Measurements from ENCODE around the gene FGD1.
"Not testable (repeated sequence)": the region's sequence is repeated elsewhere in the genome, so short reads cannot be mapped to it uniquely, and the experiment has no call there.

The FGD1 gene

DNA sequence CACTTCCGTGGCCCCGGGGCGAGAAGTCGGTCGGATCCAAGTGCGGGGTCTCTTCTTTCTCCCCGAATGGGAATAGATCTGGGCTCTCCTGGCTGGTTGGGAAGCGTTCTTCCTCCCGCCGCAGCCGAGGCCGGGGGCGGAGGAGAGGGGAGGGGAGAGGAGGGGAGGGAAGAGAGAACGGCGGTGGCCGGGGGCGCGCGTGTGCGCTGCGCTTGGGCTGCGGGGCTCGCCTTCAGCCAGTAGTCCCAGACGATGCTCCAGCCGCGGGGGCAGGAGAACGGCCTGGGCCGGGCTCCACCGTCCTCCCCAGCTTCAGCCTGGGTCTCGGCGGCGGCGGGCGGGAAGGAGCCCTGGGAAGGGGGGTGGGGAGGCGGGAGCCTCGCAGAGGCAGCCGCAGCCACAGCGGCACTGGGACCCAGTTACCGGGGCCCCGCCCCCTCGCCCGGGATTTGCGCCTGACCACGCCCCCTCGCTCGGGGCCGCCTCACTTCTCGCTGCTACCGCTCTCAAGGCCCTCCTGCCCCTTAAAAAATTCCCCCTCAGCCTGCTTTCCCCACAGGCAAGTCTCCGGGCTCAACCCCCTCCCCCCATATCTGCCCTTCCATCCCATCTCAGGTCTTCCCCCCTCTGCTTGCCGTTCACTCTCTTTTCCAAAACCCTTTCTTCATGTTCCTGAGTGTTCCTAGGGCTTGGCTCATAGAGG lies at the start of gene FGD1:
TSS of gene FGD1 (minus strand) at position 421 of the 703 bp plus-strand sequence. CDS start 802 bp downstream, outside the sequence.
- peak; percentile 90 for DNase-seq (ENCODE audit: low spot score)

DNA sequence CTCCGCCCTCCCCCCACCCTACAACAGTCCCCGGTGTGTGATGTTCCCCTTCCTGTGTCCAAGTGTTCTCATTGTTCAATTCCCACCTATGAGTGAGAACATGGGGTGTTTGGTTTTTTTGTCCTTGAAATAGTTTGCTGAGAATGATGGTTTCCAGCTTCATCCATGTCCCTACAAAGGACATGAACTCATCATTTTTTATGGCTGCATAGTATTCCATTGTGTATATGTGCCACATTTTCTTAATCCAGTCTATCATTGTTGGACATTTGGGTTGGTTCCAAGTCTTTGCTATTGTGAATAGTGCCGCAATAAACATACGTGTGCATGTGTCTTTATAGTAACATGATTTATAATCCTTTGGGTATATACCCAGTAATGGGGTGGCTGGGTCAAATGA lies 46.2 kb upstream of the FGD1 start:
- DNase-seq (ENCODE audit: low spot score), result not testable (repeated sequence)

DNA sequence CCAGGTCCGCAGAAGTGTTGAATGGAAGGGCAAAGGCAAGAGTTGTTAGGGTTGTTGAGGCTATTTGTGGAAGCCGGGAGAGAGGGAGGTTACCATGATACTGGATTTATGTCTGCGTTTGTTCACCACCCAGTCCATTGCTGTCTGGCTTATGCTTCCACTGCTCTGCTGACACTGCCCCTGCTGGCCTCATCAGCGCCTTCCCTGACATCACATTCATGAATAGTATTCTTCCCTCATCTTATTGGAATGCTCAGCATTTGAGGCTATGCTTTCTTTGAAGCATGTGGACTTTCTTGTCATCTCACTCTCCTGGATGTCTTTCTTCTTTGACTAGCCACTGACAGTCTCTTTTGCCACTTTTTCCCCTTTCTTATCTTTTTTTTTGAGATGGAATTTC lies 44.3 kb upstream of the FGD1 start:
- no peak for DNase-seq (ENCODE audit: low spot score)

DNA sequence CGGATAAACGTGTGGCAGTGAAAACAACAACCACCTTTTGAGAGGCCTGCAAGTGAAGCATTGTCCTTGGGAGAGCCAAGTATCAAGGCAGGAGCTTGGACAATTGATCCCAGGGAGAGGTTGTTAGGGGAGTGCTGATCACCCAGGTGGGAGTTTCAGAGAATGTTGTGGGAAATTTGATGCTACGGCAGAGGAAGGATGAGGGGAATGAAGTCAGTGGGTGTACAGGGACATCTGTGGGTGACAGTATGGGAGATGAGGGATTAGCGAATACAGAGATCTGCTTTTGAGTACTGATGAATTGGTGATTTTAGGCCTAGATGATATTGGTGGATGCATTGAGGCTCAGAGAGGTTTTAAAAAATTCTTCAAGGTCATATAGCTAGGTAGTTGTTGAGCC lies 38.2 kb upstream of the FGD1 start:
- DNase-seq (ENCODE audit: low spot score), result no peak

DNA sequence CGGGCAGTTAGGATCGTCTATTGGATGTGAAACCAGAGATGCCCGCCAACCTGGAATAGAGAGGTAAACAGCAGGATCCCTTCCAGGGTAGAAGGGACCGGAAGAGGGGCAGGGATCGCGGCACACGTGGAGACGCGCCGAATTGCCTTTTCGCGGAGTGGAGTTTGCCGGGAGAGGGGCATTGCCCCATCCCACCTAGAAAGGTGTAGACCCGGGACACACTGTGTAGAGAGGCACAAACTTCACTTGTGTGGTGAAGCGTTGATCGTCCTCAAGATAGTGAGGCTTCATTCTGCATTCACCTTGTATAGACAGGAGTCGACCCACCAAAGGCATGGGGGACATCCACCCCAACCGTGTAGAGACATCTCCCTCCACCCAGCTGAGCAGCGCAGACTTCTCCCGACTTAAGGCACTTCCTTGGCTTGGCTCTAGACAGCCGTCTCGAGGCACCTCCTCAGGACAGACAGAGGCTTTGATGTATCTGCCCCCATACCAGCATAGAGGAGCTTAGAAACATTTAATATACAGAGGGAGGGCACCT lies 34.4 kb upstream of the FGD1 start:
- no peak for DNase-seq (ENCODE audit: low spot score)

DNA sequence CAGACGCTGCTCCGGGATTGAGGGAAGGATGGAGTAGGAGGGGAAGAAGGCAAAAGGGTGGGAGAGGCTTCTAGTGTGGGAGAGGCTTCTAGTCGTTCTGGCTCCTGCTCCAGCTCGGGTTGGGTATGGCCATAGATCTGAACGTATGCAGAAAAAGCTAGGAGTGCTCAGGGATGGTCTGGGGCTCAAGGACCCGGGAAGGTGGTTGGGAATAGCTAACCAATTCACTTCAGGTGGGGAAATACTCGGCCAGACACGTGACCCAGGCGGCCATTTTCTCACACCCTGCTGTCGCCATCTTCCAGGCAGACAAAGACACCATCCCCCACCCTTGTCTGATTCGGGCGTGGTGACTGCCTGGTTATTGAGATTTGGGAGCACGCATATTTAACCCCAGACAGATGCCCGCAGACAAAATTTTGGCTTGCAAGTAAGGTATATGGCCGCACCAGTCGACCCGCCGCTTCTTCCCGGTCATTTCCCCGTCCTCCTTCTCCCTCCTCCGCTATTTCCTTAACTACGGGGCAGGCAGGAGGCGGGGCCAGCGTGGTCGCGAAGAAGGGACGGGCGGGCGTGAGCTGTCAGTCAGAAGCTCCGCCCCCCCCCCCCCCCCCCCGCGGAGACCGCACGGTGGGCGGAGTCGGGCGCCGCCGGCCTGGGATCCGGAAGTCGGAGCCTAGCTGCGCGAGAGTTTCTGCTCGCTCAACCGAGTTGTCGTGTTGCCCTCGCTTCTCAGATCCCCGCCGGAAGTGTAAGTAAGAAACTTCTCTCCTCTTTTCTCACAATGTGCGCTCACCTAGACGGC lies 33.7 kb upstream of the FGD1 start, which contains the start of gene GNL3L:
TSS of gene GNL3L (plus strand) at position 668 of the 805 bp plus-strand sequence. CDS start 2,348 bp downstream, outside the sequence.
- DNase-seq (ENCODE audit: low spot score), result peak; percentile 91

DNA sequence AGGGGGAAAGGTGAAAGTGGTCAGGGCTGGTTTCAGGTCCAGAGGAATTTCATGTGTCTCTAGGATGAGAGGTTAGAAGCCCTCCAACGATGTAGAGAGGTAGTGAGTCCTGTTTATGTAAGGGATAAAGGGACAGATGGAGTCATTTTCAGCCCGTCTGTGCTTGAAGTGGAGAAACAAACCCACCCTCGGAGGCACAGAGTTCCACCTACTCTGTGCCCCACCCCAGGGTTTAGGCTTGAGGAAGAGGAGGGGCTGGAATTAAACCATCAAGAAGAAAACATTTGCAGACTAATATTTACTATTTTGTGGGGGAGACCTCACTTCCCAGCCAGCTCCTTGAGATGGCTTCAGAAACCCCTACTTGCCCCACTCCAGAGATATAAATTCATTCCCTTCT lies 33.1 kb upstream of the FGD1 start:
- peak; percentile 52 for DNase-seq (ENCODE audit: low spot score)

DNA sequence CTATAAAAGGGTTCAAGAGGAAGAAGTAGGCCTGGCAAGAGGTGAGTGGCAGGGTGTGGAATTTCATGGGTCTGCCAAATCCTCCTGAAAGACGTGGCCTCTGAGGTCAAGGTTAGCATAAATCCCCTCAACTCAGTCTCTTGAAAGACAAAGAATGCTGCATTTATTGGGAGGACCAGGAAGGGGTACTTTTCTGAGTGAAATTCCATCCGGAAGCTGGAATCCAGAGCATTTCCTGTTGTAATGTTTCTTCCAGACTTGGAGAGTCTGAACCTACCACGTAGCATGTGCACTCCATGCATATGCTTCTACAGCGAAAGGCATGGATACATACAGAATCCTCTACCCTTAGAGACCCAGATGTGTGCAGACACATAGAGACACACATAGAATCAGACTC lies 13.4 kb upstream of the FGD1 start:
- no peak for DNase-seq (ENCODE audit: low spot score)

DNA sequence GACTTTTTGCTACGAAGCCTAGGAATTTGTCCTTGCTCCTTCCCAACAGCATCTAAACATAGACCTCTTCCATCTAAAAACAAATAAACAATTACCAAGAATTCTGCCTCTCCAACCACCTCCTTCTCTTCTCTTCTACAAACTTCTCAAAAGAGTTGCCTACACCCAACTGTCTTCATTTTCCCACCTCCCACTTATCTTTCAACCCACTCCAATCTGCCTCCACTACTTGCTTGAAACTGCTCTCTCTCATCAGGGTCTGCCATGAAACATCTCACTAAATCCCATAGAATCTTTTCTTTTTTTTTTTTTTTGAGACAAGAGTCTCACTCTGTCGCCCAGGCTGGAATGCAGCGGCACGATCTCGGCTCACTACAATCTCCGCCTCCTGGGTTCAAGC lies 902 bp upstream of the FGD1 start:
- no peak for DNase-seq (ENCODE audit: low spot score)

DNA sequence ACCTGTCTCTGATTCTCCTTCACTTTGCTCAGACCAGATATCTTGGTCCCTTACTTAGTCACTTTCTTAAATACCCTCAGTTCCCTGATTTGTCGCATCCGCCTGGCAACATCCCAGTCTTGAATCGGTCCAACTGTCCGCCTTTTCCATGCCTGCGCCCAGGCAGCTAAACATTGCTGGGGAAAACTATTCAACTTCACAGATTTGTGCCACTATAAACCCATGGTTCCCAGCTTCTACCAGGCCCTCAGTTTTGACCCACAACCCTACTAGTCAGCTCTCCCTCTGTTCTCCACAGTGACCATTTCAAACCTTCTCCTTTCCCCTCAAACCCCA lies 451 bp upstream of the FGD1 start:
- no peak for DNase-seq (ENCODE audit: low spot score)

DNA sequence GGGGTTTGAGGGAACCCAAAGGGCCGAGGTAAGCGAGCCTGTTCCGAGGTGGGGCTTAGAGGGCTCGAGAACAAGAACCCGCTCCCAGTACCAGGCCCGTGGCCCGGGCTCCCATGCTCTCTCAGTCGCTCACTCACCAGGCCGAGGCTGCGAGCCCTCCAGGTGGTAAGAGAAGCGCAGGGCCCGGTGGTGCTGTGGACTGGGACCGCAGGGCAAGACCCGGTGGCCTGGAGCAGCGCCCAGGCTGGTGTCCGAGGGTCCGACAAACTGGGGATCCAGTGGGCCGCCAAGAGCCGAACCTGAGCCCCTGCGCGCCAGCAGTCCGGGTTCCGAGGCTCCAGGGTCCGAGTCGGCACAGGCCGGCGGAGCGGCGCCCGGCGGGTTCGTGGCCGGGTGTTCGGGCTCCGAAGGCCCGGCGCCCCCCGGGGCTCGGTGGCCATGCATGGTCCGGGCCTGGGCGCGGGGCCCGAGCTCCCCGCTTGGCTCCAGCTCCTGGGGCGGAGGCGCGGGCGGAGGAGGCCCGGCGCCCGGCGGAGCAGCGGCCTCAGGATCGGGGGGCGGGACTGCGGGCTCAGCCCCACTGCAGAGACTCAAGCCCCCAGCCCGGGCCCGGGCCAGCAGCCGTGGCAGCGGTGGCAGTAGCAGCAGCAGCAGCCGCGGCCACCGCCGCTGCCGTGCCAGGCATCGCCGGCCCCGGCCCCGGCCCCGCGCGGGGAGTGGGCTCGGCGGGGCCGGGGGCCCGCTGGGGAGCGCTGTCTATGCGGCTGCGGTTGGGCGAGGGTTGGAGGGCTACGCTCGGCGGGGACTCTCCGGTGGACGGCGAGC lies 833 bp downstream of the FGD1 start:
- DNase-seq (ENCODE audit: low spot score), result peak; percentile 67

DNA sequence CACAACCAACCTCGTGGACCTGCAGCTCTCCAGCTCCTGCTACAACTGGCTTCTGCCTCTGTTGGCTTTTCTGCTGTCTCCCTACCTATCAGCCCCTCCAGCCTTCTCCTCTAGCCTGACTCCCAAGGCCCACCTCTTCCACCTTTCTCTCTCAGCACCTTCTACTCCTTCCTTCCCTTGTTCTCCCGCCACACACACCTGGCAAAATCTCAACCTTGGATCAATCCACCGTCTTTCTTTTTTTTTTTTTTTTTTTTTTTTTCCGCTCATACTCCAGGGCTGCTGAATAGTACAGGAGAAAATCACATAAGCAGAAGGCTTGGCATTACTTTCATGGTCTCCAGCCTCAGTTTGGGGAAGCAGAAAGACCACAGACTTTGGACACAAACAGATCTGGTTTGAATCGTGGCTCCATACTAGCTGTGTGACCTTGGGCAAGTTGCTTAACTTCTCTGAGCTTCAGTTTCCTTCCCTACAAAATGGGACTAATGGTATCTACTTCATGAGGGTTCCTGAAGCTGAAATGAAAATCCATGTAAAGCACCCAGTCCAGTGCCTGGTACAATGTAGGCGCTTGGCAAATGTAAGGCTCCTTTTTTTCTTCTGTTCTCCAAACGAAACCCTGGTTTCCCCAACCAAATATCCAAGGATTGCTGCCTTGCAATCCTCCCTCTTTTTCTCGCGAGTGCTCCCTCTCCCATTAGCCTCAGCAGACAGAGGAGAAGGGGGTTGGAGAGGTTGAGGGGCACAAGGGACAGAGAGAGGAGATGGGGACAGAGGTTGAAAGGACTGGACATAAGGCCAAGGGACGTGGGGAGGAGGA lies 1.7 kb downstream of the FGD1 start:
- no peak for DNase-seq (ENCODE audit: low spot score)

DNA sequence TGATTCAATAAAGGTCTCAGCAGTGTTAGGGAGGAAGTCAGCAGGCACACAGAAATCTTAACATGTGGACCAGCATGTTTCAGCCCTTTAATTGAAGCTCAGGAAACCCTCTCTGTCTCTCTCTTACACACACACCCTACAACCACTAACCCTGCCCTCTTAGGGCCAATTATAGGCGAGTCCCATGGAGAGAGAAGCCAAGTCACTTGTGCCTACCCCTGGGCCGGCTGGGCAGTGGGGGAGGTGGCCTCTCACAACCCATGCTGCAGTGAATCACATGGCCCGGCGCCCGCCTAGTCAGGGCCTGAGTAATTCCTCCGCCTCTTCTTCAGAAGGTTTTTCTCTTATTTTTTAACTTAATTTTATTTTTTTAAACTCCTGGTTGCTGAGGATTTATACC lies 3.7 kb downstream of the FGD1 start:
- DNase-seq (ENCODE audit: low spot score), result no peak

DNA sequence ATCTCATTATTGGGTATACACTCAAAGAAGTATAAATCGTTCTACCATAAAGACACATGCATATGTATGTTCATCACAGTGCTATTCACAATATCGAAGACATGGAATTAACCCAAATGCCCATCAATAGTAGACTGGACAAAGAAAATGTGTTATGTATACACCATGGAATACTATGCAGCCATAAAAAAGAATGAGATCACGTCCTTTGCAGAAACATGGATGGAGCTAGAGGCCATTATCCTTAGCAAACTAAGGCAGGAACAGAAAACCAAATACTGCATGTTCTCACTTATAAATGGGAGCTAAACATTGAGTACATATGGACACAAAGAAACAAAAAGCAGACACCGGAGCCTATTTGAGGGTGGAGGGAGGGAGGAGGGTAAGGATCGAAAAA lies 6.2 kb downstream of the FGD1 start:
- DNase-seq (ENCODE audit: low spot score), result not testable (repeated sequence)

DNA sequence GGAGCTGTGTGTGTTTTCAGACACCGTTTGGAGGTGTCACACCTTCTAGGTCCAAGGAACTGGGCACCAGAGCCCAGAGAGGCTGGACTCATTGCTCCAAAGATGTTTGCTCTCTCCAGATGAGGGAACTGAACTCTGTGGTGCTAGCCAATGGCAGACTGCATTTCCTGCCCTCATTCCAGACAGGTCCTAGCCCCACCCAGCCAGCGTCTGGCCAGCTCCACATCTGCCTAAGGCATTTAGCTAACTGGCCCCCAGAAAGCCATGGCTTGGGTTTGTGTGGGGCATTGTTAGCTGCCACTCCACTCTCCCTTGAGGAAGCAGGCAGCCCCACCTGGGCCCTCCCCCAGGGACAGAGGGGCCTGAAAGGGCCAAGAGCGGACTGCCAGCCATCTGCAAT lies 11.4 kb downstream of the FGD1 start:
- no peak for DNase-seq (ENCODE audit: low spot score)

DNA sequence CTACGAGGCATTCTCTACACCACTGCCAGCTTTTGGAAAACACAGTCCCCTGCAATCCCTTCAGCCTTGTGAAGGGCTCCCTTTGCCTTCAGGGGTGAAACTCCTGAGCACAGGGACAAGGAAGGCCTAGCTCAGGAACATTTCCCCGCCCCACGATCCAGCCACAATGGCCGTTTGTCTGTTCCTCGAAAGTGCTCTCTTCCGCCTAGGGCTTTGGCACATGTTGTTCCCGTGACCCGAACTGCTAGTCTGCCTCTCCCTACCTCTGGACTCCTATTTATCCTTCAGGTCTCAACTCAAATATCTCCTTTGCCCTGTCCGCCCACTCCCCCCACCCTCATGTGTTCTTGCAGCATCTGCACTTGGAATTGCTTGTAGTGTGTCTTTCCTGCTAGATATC lies 12.1 kb downstream of the FGD1 start:
- DNase-seq (ENCODE audit: low spot score), result no peak

DNA sequence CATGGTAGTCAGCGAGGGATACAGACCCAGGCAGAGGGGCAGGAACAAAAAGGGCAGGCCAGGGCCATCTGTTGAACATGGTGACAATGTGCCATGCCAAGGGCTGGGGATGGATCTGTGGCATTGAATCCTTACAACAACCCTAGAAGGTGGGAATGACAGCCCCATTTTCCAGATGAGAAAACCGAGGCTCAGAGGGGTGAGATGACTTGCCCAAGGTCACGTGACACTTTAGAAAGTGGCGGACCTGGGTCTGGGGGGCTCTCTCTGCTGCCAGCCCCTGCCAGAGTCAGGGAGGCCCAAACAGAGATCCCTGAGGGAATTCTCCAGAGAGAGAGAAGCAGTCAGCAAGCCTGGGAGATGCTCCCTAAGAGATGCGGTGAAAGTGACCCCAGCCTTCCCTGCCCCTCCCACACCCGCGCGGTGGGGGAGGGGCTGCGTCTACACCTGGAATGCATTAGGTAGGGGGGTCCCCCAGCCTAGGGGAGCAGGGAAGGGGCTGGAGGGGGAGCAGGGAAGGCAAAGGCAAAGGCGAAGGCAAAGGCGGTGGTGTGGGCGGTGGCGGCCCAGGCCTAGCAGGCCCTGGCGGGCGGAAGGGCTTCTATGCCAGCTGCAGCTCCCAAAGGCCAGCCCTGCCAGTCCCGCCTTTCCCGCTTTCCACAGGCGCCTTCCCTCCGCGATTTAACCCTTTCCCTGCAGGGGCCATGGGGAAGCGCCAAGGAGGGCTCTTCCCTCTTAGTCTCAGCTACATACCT lies 13.0 kb downstream of the FGD1 start:
- DNase-seq (ENCODE audit: low spot score), result no peak

DNA sequence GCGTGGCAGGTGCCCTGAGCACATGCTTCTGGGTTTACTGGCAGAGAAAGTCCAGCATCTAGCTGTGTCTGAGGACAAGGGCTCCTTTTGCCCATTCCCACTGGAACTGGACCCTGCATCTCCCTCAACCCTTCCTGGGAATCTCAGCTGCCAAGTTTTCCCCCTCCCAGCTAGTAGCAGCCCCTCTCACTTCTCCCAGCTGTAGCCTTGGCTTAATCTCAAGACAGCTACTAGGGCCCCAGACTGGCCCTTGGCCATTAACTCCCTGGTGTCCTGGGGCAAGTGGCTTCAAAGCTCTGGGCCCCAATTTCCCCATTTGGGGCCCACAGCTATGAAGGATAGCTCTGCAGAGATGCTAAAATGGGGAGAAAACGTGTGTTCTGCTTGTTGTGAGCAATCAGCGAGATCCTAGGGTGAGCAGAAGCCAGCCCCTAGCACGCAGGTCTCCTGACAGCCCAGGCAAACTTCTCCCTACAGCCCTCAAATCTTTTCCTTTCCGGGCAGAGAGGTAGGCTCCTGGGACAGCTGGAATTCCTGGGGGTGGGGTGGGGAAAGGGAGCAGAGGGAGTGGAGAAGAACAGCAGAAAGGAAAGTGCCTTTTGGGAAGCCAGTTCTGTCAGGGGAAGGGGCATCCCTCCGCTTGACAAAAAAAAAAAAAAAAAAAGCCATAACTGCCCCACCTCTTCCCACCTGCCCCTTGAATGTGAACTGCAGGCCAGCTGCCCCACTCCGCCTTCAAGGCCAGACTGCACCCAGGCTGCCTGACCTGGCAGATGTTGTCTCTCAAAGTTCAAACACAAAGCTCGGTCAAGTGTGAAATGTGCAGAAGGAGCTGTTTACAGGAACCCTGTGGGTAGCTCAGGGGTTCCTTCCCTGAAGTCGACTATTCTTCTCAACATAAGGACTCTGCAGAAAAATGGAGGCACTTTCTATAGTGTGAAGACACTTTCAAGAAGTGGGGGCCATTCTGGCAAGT lies 16.6 kb downstream of the FGD1 start:
- DNase-seq (ENCODE audit: low spot score), result no peak

DNA sequence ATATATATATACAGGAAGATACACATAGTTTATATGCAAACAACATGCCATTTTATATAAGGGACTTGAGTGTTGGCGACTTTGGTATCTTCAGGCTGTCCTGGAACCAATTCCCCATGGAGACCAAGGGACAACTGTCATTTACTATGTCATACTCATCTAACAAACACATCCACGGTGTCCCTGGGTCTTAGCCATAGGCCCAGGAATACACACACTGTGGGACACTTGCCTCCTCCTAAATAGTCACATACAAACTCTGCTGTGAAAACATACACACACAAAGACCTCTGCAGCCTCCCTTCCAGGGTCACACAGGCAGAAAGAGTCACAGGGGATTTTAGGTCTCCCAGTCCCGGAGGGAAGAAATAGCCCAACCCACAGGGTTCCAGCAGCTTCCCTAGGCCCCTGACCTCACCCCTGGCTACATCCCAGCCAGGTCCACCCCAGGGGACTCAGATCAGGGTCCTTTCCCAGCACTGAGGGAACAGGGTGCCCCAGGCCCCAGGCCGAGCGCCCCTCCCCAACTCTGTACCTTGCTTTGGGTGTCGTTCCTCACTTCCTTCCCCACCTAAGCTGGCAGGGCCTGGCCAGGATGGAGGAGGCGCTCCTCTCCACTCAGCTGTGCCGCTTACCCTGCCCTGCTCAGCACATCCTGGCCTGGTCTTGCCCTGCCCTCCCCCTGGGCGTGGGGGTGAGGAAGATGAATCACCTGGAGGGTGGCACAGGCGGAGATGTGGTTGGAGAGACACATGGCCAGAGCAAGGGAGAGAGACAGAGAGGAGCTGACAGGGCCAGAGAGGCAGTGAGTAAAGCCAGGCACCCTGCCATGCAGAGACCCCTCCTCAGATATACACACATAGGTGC lies 21.8 kb downstream of the FGD1 start:
- no peak for DNase-seq (ENCODE audit: low spot score)

Measured in D341Med (cell line).